Activated naive CD8-positive, alpha-beta T cell treated with anti-CD3 and anti-CD28 coated beads for 36 hours (primary cell): Measurements from ENCODE around the gene CHERP. TPM values are rescaled to one million over a fixed set of nuclear protein-coding genes. Genes with fewer than 3 reads are reported as not detected.

Source experiments
- DNase-seq: peaks from one replicate; pipeline ENCODE4 v3.0.0; 2021
- H3K27ac Mint-ChIP-seq: one replicate; pipeline ENCODE4 v1.8.0; 2022; ENCODE audit warnings: mild to moderate bottlenecking, moderate library complexity, mixed read lengths
- H3K27me3 Mint-ChIP-seq: one replicate; pipeline ENCODE4 v1.8.0; 2022; ENCODE audit warnings: mild to moderate bottlenecking, mixed read lengths
- H3K36me3 Mint-ChIP-seq: one replicate; pipeline ENCODE4 v1.8.0; 2021; ENCODE audit warnings: mild to moderate bottlenecking, mixed read lengths
- H3K4me1 Mint-ChIP-seq: one replicate; pipeline ENCODE4 v1.8.0; 2021; ENCODE audit warnings: mixed read lengths
- H3K4me3 Mint-ChIP-seq: one replicate; pipeline ENCODE4 v1.8.0; 2022; ENCODE audit warnings: mild to moderate bottlenecking, moderate library complexity, mixed read lengths
- H3K9me3 Mint-ChIP-seq: one replicate; pipeline ENCODE4 v1.8.0; 2022; ENCODE audit warnings: mixed read lengths
- total RNA-seq, 2 experiments: library from RNA; stranded (reverse); gene quantifications; one replicate each; pipeline ENCODE4 v1.2.3, GENCODE V29; 2021

CHERP gene
- total RNA-seq, 2 experiments from 2014 or later: 82.3 to 93.7 TPM

GRCh38 chr19:16581971-16582343 lies 39.7 kb upstream of the CHERP start:
- no peak for DNase-seq
- no peak overlapping the region for H3K4me3 Mint-ChIP-seq
- peaks cover 10% of the 10 kb centered on the region for H3K36me3 Mint-ChIP-seq
- H3K4me1 Mint-ChIP-seq: peaks cover 59% of the 10 kb centered on the region
- H3K27me3 Mint-ChIP-seq: no peaks in the 10 kb centered on the region
- H3K27ac Mint-ChIP-seq: peak overlapping the region; percentile 59
- H3K9me3 Mint-ChIP-seq: no peaks in the 10 kb centered on the region

DNA sequence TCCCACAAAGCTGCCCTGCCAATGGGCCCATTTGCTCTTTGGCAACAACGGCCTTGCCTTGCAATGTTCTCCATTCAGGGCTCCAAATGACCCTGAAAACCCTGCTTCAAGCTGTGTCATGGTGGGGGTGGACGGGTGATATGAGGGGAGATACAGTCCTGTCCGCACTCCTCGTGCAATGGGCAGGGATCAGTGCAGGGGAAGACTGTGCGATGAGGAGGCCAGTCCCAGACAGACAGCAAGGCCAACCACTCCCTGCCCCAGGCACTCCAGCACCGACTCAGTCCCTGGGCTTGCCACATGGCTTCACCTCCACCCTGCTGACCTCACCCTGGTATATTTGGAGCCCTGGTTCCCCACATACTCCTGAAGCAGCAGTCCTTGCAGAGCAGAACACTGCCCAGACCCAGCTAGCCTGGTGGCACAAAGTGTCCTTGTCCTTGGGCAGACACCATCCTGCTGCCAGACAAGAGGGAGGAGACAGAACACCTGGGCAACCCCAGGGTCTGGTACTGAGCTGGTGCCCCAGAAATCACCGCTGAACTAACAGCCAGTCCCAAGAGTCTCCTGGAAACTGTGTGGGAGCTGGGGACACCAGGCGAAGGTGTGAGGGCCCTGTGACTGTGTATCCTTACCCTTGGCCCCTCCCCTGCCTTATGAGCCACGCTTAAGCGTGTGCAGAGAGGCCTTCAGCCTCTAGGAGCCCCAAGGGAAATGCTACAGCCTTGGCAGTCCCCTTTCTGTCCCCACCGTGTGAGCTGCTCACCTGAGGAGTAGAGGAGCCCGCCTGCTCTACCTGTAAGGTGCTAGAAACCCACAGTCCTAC lies 39.1 kb upstream of the CHERP start:
- no peaks in the 10 kb centered on the region for H3K27me3 Mint-ChIP-seq
- no peak overlapping the region for H3K4me3 Mint-ChIP-seq
- H3K4me1 Mint-ChIP-seq: peaks cover 54% of the 10 kb centered on the region
- H3K36me3 Mint-ChIP-seq: peaks cover 12% of the 10 kb centered on the region
- no peaks in the 10 kb centered on the region for H3K9me3 Mint-ChIP-seq
- DNase-seq: no peak
- H3K27ac Mint-ChIP-seq: peak overlapping the region; percentile 59

GRCh38 chr19:16579381-16579780 lies 37.1 kb upstream of the CHERP start:
- no peak for DNase-seq
- Mint-ChIP-seq H3K27ac (peak overlapping the region; percentile 77), H3K36me3 (peaks cover 7% of the 10 kb centered on the region), H3K9me3 (no peaks in the 10 kb centered on the region), H3K4me1 (peaks cover 49% of the 10 kb centered on the region), H3K27me3 (no peaks in the 10 kb centered on the region), H3K4me3 (no peak overlapping the region)

DNA sequence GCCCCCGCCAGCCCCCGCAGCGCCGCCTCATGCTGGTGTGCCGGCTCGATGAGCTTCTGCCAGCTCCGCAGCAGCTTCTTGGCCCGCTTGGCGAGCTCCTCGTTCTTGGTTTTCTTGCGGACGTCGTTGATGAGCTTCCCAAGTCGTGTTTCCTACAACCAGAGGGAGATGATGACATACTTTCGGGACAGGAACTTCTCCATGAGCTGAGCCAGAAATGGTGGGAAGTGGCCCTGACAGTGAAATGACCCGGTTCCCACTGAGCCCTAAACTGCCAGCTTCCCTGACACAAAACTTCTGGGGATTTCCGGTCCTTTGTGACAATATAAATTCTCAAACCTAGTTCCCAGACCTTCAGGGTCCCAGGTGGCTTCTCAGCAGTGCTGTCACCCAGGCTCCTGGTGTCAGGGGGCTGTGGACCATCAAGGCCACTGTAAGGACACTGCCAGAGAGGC lies 35.3 kb upstream of the CHERP start:
- no peak overlapping the region for H3K4me3 Mint-ChIP-seq
- no peaks in the 10 kb centered on the region for H3K27me3 Mint-ChIP-seq
- no peak overlapping the region for H3K27ac Mint-ChIP-seq
- DNase-seq: no peak
- H3K9me3 Mint-ChIP-seq: no peaks in the 10 kb centered on the region
- peaks cover 48% of the 10 kb centered on the region for H3K4me1 Mint-ChIP-seq
- peaks cover 17% of the 10 kb centered on the region for H3K36me3 Mint-ChIP-seq

- Mint-ChIP-seq H3K9me3 (no peaks in the 10 kb centered on the region), H3K4me3 (no peak overlapping the region), H3K27me3 (no peaks in the 10 kb centered on the region), H3K4me1 (peaks cover 47% of the 10 kb centered on the region), H3K36me3 (peaks cover 19% of the 10 kb centered on the region), H3K27ac (no peak overlapping the region)
- no peak for DNase-seq
Measured at GRCh38 chr19:16576690-16577530, 34.7 kb upstream of the CHERP start.

- Mint-ChIP-seq H3K27me3 (no peaks in the 10 kb centered on the region), H3K4me1 (peaks cover 46% of the 10 kb centered on the region), H3K36me3 (peaks cover 21% of the 10 kb centered on the region), H3K9me3 (no peaks in the 10 kb centered on the region), H3K27ac (no peak overlapping the region), H3K4me3 (no peak overlapping the region)
- no peak for DNase-seq
Measured at GRCh38 chr19:16575861-16576689, 33.8 kb upstream of the CHERP start.

GRCh38 chr19:16575282-16575681 lies 33.0 kb upstream of the CHERP start:
- no peak overlapping the region for H3K4me3 Mint-ChIP-seq

DNA sequence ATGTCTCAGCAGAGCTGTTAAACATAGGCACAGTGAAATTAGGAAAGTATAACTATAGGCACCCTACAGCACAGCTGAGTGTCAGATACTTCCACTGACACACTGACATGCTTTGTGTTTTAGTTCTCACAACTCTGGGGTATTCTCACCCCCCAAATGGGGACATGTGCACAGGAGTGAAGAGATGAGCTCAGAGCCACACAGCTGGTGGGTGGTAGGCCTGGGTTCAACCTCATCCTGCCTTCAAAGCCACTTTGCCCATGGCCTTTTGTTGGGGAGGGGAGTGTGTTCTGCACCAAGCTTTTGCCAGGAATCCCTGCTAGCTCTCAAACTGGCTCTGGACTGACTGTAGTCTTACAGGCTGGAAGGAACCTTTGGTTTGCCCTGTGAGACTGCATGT lies 31.7 kb upstream of the CHERP start:
- Mint-ChIP-seq H3K27me3 (no peaks in the 10 kb centered on the region), H3K36me3 (peaks cover 28% of the 10 kb centered on the region), H3K9me3 (no peaks in the 10 kb centered on the region), H3K27ac (peak overlapping the region; percentile 52), H3K4me1 (peaks cover 39% of the 10 kb centered on the region), H3K4me3 (peak overlapping the region; percentile 94)
- no peak for DNase-seq

More at GRCh38 chr19:16575282-16575681, 33.0 kb upstream of the CHERP start:
- peak overlapping the region; percentile 63 for H3K27ac Mint-ChIP-seq
- H3K9me3 Mint-ChIP-seq: no peaks in the 10 kb centered on the region
- no peak for DNase-seq
- H3K27me3 Mint-ChIP-seq: no peaks in the 10 kb centered on the region
- peaks cover 47% of the 10 kb centered on the region for H3K4me1 Mint-ChIP-seq
- H3K36me3 Mint-ChIP-seq: peaks cover 21% of the 10 kb centered on the region

DNA sequence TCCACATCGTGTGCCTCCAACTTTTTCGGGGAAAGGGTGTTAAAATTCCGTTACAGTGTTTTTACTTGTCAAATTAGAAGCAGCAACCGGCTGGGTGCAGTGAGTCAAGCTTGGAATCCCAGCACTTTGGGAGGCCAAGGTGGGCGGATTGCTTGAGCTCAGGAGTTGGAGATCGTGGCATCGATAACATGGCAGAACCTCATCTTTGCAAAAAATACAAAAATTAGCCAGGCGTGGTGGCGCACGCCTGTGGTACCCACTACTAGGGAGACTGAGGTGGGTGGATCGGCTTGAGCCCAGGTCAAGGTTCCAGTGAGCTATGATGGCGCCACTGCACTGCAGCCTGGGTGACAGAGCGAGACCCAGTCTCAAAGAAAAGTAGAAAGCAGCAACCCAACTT lies 31.1 kb upstream of the CHERP start:
- H3K4me3 Mint-ChIP-seq: peak overlapping the region; percentile 94
- H3K9me3 Mint-ChIP-seq: no peaks in the 10 kb centered on the region
- DNase-seq: no peak
- peaks cover 34% of the 10 kb centered on the region for H3K36me3 Mint-ChIP-seq
- H3K4me1 Mint-ChIP-seq: peaks cover 41% of the 10 kb centered on the region
- peak overlapping the region; percentile 92 for H3K27ac Mint-ChIP-seq
- H3K27me3 Mint-ChIP-seq: no peaks in the 10 kb centered on the region

DNA sequence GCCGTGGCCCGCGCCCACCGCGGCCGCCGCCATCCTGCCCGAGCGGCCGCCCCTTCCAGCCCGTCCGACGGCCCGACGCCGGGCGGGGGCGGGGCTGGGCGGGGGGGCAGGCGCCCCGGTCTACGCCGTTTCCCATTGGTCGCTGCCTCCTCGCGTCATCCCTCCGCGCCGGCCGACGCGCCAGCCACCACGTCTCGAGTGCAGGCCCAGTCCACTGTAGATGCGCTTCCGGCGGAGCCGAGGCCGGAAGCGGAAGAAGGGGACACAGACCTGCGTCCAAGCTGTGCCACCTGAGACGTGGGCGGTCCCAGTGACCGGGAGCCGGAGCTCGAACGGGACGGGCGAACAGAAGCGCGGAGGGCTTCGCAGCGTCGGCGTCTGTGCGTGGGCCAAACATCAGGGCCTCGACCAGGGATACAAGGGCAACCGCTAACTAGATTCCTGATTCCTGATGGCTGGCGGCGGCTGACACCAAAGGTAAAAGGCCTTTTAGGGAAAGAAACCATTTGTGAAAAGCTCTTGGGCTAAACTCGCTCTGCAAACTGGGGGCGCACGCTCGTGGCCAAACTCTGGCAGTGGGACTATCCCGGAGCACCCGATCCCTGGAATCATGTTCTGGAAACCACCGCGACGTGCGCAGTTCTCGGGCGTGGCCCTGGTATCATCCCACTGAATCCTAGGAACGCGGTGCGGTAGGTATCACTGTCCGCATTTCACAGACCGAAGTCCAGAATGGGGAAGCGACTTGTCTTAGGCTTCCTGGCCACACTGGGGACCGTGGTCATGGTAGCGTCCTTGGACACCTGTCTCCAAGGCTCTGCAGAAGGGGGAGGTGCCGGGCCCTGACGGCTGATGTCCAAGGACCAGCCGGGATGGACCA lies 30.3 kb upstream of the CHERP start, which contains the start of gene SLC35E1:
TSS of gene SLC35E1 (minus strand) at position 84 of the 880 bp plus-strand sequence. CDS start at position 33, 51 bp downstream.
- peak within 1 kb of the TSS; percentile 92 for H3K27ac Mint-ChIP-seq
- no peaks in the 10 kb centered on the region for H3K9me3 Mint-ChIP-seq
- H3K4me3 Mint-ChIP-seq: peak within 1 kb of the TSS; percentile 95
- peak; percentile 95 for DNase-seq
- no peaks in the 10 kb centered on the region for H3K27me3 Mint-ChIP-seq
- peaks cover 42% of the 10 kb centered on the region for H3K4me1 Mint-ChIP-seq
- peaks cover 38% of the 10 kb centered on the region for H3K36me3 Mint-ChIP-seq

DNA sequence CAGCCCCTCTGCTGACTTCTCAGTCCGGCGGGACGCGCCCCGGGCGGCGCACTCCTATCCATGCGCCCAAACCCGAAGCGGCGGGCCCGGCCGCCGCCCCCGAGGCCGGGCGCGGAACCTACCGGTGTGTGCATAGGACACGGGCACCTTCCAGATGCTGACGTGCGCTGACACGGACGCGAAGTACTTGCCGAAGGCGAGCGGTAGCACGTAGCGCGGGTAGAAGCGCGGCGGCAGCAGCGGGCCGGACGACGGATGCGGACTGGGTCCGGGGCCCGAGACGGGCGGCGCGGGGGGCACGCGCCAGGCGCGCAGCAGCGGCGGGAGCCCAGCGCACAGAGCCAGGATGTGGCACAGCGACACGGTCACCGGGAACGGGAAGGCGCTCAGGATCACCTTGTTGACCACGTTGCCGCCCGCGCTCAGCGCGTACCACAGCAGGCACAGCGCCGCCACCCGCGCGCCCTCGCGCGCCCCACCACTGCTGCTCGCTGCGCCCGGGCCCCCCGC lies 29.6 kb upstream of the CHERP start:
- H3K4me1 Mint-ChIP-seq: peaks cover 43% of the 10 kb centered on the region
- H3K9me3 Mint-ChIP-seq: no peaks in the 10 kb centered on the region
- peak overlapping the region; percentile 84 for H3K27ac Mint-ChIP-seq
- DNase-seq: peak; percentile 56
- peak overlapping the region; percentile 95 for H3K4me3 Mint-ChIP-seq
- peaks cover 40% of the 10 kb centered on the region for H3K36me3 Mint-ChIP-seq
- H3K27me3 Mint-ChIP-seq: no peaks in the 10 kb centered on the region

GRCh38 chr19:16571283-16571682 lies 29.0 kb upstream of the CHERP start:
- peaks cover 44% of the 10 kb centered on the region for H3K36me3 Mint-ChIP-seq
- peaks cover 48% of the 10 kb centered on the region for H3K4me1 Mint-ChIP-seq
- no peak for DNase-seq
- H3K9me3 Mint-ChIP-seq: no peaks in the 10 kb centered on the region
- no peaks in the 10 kb centered on the region for H3K27me3 Mint-ChIP-seq
- peak overlapping the region; percentile 95 for H3K4me3 Mint-ChIP-seq
- H3K27ac Mint-ChIP-seq: peak overlapping the region; percentile 84

GRCh38 chr19:16569609-16570320 lies 27.5 kb upstream of the CHERP start:
- no peak overlapping the region for H3K27ac Mint-ChIP-seq

More at GRCh38 chr19:16569609-16570320, 27.5 kb upstream of the CHERP start:
- no peak for DNase-seq
- peaks cover 47% of the 10 kb centered on the region for H3K36me3 Mint-ChIP-seq
- no peaks in the 10 kb centered on the region for H3K9me3 Mint-ChIP-seq
- no peaks in the 10 kb centered on the region for H3K27me3 Mint-ChIP-seq
- H3K4me1 Mint-ChIP-seq: peaks cover 45% of the 10 kb centered on the region
- no peak overlapping the region for H3K4me3 Mint-ChIP-seq
